ENCODE data around the gene GPR158. TPM values are rescaled to one million over a fixed set of nuclear protein-coding genes. Genes with fewer than 3 reads are reported as not detected.
"Not testable (repeated sequence)": the region's sequence is repeated elsewhere in the genome, so short reads cannot be mapped to it uniquely, and the experiment has no call there.

Gene GPR158, protein sequence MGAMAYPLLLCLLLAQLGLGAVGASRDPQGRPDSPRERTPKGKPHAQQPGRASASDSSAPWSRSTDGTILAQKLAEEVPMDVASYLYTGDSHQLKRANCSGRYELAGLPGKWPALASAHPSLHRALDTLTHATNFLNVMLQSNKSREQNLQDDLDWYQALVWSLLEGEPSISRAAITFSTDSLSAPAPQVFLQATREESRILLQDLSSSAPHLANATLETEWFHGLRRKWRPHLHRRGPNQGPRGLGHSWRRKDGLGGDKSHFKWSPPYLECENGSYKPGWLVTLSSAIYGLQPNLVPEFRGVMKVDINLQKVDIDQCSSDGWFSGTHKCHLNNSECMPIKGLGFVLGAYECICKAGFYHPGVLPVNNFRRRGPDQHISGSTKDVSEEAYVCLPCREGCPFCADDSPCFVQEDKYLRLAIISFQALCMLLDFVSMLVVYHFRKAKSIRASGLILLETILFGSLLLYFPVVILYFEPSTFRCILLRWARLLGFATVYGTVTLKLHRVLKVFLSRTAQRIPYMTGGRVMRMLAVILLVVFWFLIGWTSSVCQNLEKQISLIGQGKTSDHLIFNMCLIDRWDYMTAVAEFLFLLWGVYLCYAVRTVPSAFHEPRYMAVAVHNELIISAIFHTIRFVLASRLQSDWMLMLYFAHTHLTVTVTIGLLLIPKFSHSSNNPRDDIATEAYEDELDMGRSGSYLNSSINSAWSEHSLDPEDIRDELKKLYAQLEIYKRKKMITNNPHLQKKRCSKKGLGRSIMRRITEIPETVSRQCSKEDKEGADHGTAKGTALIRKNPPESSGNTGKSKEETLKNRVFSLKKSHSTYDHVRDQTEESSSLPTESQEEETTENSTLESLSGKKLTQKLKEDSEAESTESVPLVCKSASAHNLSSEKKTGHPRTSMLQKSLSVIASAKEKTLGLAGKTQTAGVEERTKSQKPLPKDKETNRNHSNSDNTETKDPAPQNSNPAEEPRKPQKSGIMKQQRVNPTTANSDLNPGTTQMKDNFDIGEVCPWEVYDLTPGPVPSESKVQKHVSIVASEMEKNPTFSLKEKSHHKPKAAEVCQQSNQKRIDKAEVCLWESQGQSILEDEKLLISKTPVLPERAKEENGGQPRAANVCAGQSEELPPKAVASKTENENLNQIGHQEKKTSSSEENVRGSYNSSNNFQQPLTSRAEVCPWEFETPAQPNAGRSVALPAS (N-terminal part only)
- total RNA-seq: not detected
- long read RNA-seq: 0 reads

DNA sequence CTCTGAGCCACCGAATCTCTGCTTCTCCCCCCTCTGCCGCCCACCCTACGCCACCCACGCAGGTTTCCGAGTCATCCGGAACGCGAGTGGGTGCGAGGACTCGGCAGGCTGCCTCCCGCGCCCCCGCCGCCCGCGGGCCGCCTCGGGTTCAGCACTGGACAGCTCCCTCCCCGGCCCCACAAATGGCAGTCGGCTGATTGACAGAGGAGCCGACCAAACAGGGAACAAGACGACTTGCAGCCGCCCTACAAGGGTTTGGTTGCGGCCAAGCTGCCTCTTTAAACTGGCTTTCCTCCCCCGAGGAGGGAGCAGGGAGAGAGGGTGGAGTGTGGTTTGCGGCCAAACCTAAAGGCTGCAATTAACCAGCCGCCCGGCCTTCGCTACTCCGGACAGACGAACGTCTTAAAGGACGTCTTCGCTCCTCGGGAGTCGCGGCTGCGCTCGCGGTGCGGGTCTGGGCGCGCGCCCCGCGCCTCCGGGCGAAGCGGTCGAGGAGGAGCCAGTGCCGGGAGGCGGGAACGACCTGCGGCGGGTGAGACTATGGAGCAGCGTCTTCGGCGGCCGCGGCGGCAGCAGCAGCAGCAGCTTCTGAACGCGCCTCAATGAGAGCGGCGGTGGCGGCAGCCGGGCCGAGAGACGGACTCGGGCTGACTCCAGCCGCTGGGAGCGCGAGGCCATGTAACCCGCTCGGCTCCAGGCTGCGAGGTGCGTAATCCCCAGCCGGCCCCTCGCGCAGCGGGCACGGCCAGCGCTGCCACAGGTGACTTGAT is at the start of gene GPR158:
GPR158 (plus strand) TSS at position 541 of the 770 bp plus-strand sequence. CDS start 420 bp downstream, outside the sequence.
- intact Hi-C loops (cut with DNase I): no loop called here
- peak; percentile 89 for DNase-seq
- peak; percentile 97 for ATAC-seq (ENCODE audit: poor library complexity)

DNA sequence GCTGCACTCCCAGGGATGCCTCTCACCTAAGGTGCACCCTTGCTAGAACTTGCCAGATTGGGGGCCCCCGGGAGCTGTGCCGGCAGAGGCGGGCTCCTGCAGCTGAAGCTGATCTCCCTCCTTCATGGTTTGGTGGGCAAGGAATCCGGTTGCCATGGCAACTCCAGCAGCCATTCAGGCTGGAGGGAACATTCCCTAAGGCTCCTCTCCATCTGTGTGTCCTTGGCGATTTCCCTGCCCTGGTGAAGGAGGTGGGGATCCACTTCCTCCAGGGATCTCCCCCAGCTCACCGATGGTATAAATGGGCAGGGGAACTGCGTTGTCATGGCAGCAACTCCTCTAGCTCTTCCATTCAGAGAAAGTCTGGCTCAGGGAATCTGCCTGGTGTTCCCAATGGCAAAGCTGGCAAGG is 49.6 kb upstream of the GPR158 start:
- intact Hi-C loops (cut with DNase I): no loop called here
- no peak for DNase-seq

DNA sequence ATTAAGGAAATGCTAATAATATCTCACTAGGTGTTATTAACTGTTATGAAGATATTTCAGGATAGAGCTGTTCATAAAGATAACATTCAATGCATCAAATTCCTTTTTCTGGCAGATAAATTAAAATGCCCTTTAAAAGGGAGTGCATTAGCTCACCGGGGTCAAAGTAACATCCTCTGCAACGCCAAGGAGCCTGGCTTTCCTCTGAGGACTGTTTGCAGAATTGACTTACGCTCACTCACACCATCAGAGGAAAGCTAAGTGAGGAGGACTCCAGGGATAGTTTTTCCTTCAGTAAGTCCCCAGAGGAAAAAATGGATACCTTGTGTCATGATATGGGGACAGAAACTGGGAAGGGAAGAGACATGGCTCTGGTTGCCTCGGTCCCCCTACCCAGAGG is 45.2 kb upstream of the GPR158 start:
- intact Hi-C loops (cut with DNase I): no loop called here
- ATAC-seq (ENCODE audit: poor library complexity) (no peak), DNase-seq (no peak)

More for the DNA sequence above, 49.6 kb upstream of the GPR158 start:
- ATAC-seq (ENCODE audit: poor library complexity): no peak

DNA sequence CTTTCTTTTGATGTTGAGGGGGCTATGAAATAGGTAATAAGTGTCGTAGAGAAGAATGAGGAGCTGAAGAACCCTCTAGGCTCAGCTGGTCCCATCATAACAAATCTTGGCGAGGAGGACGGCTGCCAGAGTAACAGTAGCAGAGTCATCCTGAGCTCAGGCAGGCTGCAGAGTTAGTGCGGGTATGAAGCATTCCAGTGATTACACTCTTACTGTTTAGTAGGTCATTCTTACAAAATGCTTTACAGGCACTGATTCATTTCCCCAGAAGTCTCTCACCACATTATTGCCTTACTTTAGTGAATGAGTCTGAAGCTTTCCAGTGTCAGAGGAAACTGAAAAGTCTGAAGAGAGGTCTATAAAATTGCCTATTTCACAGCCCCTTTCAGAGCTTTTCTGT is 43.9 kb upstream of the GPR158 start:
- no peak for ATAC-seq (ENCODE audit: poor library complexity)
- intact Hi-C loops (cut with DNase I): no loop called here

DNA sequence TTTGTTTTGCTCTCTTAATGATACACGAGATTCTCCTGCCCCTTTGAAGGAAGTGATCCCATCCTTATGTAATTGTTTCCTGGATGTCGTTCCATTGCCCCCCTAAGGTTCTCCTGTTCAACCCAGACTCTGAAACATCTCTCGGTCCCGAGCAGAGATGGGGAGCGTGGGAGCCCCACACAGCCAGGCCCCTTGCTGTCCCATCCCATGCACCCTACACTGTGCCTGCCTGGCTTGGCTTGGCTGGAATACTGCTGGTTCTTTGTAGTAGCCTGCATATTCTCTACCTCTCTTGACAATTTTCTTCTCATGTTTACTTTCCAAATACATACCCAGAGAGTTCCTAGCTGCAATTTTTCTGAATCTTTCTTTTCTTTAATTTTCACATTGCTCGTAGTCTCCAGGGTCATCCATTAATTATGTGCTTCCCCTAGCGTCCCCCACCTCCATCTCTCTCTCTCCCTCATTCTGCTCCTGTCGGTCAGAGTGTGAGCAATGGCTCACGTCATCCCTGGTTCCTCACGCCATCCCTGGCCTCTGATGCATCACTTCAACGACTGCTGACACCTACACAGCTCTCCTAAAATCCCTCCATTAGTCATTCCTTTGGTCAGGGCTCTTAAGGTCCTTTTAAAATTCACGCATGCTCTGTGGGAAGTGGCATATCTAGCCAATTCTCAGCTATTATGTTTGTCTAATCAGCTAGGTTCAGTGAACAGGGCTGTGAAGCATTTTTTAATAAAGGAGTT is 32.5 kb upstream of the GPR158 start:
- intact Hi-C loops (cut with DNase I): no loop called here
- ATAC-seq (ENCODE audit: poor library complexity): no peak
- DNase-seq: no peak

More for the DNA sequence above, 43.9 kb upstream of the GPR158 start:
- no peak for DNase-seq

DNA sequence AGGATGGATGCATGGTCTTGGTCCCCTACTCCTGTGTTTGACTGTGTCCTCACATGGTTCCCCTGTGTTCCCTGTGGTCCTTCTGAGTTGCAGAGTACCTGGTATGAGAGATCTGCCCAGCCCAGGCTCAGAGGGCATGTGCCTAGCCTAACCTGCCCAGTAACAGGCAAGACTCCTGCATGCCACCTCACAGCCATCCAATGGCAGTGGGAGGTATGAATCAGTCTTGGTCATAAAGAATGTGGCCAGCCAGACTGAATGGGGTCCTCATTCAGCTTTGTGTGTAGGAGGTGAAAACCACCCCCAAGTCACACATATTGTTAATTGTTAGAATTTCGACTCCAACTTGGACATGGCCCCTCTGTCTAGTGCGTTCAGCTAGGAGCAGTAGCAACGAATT is 17.2 kb upstream of the GPR158 start:
- intact Hi-C loops (cut with DNase I): no loop called here
- ATAC-seq (ENCODE audit: poor library complexity): no peak
- DNase-seq: no peak

DNA sequence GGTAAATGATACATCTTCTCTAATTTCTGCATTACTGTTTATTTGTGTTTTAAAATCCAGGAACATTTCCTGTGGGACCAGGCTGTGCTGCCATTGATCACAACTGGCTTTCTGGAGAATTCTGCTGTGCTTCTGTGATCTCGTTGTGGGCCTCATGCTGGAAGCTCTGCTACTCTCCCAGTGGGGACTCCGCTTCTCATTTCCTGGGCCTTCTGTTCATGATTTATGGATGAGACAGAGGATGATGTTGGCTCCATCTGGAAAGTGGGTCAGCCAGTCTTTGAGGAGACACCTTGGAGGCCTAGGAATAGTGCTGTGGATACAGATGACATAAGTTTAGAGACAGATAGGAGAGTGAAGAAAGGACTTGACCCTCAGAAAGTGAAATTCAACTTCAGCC is 15.2 kb upstream of the GPR158 start:
- intact Hi-C loops (cut with DNase I): no loop called here

DNA sequence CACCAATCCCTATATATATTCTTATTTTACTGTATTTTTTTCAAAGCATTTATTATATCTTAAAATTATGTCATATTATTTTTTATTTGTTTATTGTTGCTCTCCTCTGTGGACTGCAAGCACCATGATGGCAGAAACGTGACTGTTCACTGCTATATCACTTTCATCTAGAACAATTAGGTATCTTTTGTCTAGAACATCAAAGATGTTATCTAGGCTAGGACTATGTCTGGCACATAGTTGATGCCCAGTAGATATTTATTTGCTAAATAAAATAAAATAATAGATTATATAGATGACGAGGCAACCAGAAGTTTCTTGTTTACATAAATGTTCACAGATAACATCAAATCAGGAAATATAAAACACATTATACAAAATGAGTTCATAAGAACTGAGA is 12.4 kb upstream of the GPR158 start:
- DNase-seq: no peak
- intact Hi-C loops (cut with DNase I): no loop called here
- ATAC-seq (ENCODE audit: poor library complexity): no peak

More for the DNA sequence above, 15.2 kb upstream of the GPR158 start:
- no peak for ATAC-seq (ENCODE audit: poor library complexity)
- no peak for DNase-seq

DNA sequence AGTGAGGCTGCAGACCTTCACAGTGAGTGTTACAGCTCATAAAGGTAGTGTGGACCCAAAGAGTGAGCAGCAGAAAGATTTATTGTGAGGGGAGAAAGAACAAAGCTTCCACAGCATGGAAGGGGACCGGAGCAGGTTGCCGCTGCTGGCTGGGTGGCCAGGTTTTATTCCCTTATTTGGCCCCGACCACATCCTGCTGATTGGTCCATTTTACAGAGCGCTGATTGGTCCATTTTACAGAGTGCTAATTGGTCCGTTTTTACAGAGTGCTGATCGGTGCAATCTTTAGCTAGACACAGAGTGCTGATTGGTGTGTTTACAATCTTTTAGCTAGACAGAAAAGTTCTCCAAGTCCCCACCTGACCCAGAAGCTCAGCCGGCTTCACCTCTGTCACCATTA is 11.3 kb upstream of the GPR158 start:
- intact Hi-C loops (cut with DNase I); ATAC-seq (ENCODE audit: poor library complexity): not testable (repeated sequence)

DNA sequence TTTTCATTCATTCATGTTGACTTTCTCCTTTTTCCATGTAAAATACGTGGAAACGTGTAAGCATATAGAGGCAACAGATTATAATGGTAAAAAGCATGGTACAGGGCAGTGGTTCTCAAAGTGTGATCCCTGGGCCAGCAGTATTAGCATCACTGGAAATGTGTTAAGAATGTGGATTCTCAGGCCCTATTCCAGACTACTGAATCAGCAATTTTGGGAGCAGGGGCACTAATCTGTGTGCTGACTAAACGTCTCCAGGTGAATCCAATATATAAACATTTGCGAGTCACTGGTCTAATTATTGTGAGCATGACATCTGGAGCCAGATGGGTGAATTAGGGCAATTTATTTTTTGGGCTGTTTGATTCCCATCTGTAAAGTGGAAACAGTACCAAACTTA is 5.1 kb upstream of the GPR158 start:
- no peak for DNase-seq

More for the DNA sequence above, 11.3 kb upstream of the GPR158 start:
- not testable (repeated sequence) for DNase-seq

DNA sequence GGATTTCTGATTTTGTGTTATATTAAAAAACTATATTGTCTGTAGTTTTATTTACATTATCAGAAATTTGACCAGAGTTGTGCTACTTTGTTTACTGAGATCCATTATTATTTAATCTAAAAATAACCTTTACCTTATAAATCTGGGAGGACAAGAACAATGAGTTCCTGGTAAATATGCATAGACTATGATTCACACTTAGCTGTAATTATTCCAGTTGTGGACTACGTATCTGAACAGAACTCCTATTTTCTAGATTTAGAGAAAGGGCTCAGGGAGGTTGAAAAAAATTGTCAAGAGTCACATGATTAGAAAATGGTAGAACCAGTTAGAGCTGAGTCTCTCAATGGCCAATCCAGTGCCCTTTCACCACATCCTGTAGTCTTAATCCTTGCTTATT is 4.2 kb upstream of the GPR158 start:
- no peak for DNase-seq
- intact Hi-C loops (cut with DNase I): no loop called here
- no peak for ATAC-seq (ENCODE audit: poor library complexity)

More for the DNA sequence above, 5.1 kb upstream of the GPR158 start:
- ATAC-seq (ENCODE audit: poor library complexity): no peak
- intact Hi-C loops (cut with DNase I): no loop called here

DNA sequence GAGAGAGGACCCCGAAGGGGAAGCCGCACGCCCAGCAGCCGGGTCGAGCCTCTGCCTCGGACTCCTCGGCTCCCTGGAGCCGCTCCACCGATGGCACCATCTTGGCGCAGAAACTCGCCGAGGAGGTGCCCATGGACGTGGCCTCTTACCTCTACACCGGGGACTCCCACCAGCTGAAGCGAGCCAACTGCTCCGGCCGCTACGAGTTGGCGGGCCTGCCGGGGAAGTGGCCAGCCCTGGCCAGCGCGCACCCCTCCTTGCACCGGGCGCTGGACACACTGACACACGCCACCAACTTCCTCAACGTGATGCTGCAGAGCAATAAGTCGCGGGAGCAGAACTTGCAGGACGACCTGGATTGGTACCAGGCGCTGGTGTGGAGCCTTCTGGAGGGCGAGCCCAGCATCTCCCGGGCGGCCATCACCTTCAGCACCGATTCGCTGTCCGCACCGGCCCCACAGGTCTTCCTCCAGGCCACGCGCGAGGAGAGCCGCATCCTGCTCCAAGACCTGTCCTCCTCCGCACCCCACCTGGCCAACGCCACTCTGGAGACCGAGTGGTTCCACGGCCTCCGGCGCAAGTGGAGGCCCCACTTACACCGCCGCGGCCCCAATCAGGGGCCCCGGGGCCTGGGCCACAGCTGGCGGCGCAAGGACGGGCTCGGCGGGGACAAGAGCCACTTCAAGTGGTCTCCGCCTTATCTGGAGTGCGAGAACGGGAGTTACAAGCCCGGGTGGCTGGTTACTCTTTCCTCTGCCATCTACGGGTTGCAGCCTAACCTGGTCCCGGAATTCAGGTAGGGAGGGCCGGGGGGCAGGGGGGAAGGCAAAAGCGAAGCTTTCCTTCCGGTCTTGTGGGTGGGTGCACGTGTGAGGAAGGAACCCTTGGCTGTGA is 973 bp downstream of the GPR158 start:
- ATAC-seq (ENCODE audit: poor library complexity) (peak; percentile 33), DNase-seq (no peak)
- intact Hi-C loops (cut with DNase I): no loop called here

DNA sequence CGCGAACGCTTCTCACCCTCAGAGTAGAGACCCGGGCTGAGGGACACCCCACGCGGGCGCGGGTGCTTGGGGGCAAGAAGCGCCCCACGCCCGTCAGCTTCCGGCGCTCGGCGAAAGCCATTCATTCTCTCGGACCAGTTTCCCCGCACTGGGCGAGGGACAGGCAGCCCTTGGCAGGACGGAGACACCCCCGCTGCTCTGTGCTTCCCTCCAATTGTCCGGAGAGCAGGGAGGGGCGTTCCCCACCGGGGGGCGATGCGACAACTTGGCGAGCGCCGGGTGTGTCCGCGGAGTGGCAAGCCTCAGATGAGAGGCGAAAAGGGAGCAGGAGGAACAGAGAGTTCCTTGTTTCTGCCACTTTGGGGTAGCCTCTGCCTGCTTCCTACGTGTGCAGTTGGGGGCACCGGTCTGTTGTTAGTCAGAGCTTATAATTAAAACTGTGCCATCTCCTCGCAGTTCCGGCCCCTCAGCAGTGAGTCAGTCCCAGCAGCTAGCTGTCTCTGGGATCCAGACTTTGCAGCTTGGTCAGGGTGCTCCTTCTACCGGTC is 1.7 kb downstream of the GPR158 start:
- ATAC-seq (ENCODE audit: poor library complexity): no peak
- no peak for DNase-seq
- intact Hi-C loops (cut with DNase I): no loop called here

DNA sequence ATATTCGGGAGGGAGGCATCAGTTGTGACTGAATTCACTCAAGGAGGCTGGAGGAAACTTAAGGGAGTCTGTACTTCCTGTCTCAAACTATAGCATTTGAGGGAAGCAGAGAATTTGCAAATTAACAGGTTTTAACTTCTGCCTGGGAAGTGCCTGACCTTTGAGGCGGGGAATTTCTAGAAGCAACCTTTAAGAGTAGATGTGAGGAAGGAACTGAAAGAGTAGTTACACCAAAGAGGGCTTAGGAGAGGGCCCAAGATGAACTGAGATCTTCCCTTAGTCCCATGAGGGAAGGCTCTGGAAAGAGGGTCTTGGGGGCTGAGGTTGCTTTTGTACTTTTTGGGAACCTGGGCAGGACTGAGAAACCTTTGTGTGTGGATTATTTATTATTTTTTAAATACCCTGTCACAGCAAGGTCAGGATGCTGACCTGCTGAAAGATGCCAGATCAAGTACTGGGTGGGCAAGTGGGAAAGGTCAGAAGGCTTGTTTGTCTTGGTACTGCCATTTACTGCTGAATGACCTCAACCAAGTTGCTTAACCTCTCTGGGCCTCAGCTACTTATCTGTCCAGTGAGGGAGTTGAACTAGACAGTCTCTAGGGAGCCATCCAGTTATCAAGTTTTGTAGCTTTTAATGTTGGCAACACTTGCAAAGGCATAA is 2.4 kb downstream of the GPR158 start:
- DNase-seq (no peak), ATAC-seq (ENCODE audit: poor library complexity) (no peak)
- intact Hi-C loops (cut with DNase I): no loop called here

DNA sequence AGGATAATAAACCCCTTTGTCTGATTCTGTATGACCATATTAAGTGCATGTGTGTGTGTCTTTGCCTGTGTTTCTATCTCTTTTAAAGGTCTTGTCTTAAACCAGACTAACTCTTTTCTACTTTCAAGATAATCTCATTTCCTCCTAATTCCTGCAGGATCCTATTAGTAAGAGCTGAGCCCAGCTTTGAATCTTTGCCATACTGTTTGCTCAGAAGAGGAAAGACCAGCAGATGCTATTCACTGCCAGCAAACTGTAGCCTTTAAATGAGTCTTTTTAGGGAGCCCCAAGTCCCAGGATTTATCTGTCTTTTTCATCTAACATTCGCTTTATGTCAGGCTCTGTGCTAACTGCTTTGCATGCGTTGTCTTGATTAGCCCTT is 2.9 kb downstream of the GPR158 start:
- no peak for ATAC-seq (ENCODE audit: poor library complexity)
- intact Hi-C loops (cut with DNase I): no loop called here
- no peak for DNase-seq

DNA sequence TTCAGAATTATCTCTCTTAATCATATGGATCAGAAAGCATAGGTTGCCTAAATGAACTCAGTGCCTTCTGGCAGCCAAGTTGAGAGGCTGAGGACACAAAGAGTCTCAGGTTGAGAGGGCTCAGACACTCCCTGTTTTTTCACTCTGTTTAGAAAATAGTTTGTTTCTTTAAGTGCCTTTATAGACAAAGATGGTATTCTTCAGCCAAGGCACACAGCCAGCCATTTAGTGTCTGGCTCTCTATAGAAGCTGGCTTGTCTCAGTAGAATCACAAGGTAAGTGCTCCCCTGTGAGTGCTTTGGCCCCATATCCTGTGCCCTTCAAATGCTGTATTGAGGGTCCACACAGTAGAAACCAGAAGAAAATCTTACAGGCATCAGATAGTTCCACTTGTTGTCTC is 3.6 kb downstream of the GPR158 start:
- intact Hi-C loops (cut with DNase I): no loop called here
- no peak for DNase-seq
- ATAC-seq (ENCODE audit: poor library complexity): no peak

All from Right ventricle myocardium superior (tissue), 1 donor.